Calu3 (cell line): ENCODE measurements around the gene JAG1. TPM values are rescaled to one million over a fixed set of nuclear protein-coding genes. Genes with fewer than 3 reads are reported as not detected.

Experiments used
- BruUV-seq: library from RNA; stranded (reverse); fragments of 400-500 nt; replicated peaks from 2 replicates; lab custom pipeline; 2021; lab: Mats Ljungman, UMichigan
- CTCF ChIA-PET: fragments of 300-600 bp; sonication (Branson Sonifier 250); formaldehyde crosslinking; loops from one replicate; lab custom pipeline; 2022; ENCODE audit warnings: antibody characterized with exemption; lab: Charles Lee
- DNase-seq: peaks from one replicate; pipeline ENCODE4 v3.0.0; 2022
- H3K27ac Mint-ChIP-seq: one replicate; pipeline ENCODE4 v1.8.0; 2022; ENCODE audit warnings: mixed read lengths; ENCODE audit not compliant: unreplicated experiment
- H3K27me3 Mint-ChIP-seq: one replicate; pipeline ENCODE4 v1.8.0; 2022; ENCODE audit warnings: mixed read lengths; ENCODE audit not compliant: unreplicated experiment
- H3K36me3 Mint-ChIP-seq: one replicate; pipeline ENCODE4 v1.8.0; 2022; ENCODE audit warnings: mild to moderate bottlenecking, moderate library complexity, mixed read lengths; ENCODE audit not compliant: insufficient read depth, unreplicated experiment
- H3K4me1 Mint-ChIP-seq: one replicate; pipeline ENCODE4 v1.8.0; 2022; ENCODE audit warnings: mild to moderate bottlenecking, low read depth, mixed read lengths; ENCODE audit not compliant: unreplicated experiment
- H3K4me3 Mint-ChIP-seq: one replicate; pipeline ENCODE4 v1.8.0; 2022; ENCODE audit warnings: mild to moderate bottlenecking, low read depth, moderate library complexity, mixed read lengths; ENCODE audit not compliant: unreplicated experiment
- H3K9me3 Mint-ChIP-seq: one replicate; pipeline ENCODE4 v1.8.0; 2022; ENCODE audit warnings: low read depth, mixed read lengths; ENCODE audit not compliant: unreplicated experiment
- intact Hi-C: fragments of 100-400 bp; cut with micrococcal nuclease; formaldehyde crosslinking; loops from one replicate; pipeline ENCODE4 v1.10.0; 2022; ENCODE audit not compliant: unreplicated experiment
- total RNA-seq: library from RNA; stranded (reverse); gene quantifications from 2 replicates; pipeline ENCODE4 v1.2.3, GENCODE V29; 2022
- TF ChIP-seq, protein P1 (sequence below): fragments of 200-600 bp; IDR thresholded peaks from one replicate; pipeline ENCODE4 v1.8.0; 2022; ENCODE audit warnings: antibody characterized with exemption; ENCODE audit not compliant: unreplicated experiment

The JAG1 gene
- total RNA-seq, 1 experiment from 2014 or later = 245 TPM

DNA sequence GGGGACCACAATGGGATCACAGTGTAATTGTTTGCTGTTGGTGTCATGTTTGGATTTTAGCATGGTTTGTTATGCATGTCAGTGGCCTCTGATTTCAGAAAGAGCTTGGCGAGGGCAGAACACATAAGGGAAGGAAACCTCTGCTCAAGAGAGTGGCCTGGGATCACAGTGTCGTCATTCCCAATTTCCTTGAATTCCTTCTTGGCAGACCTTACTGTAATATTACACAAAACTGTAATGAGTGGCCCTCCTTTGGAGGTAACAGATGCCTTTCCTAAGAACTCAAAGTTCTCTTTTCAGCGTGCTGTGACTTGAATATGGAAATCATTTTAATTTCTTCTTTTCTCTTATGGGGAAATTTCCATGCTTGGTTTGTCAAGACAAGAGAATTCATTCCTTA lies 46.9 kb downstream of the JAG1 start:
- H3K27ac Mint-ChIP-seq = no peak overlapping the region
- CTCF ChIA-PET = no interaction called here

DNA sequence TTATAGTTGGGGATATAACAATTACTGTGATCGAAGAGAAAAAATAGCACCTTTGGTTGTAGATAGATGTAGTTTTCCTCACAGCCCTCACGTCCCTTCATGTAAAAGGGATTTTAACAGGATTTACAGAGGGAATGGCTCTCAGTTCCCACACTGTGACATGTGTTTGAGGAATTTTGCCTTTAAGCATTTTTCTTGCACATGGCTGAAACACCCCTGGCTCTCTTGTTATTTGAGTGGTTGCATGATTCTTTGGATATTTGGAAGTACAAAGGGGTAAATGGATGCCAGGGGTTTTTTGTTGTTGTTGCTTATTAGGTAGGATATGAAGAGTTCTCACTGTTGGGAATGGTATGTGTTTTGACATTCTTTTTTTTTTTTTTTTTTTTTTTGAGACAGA lies 48.2 kb downstream of the JAG1 start:
- DNase-seq = no peak
- Mint-ChIP-seq H3K27me3 (no peaks in the 10 kb centered on the region), H3K4me1 (no peaks in the 10 kb centered on the region), H3K9me3 (no peaks in the 10 kb centered on the region), H3K36me3 (no peaks in the 10 kb centered on the region), H3K4me3 (no peak overlapping the region), H3K27ac (no peak overlapping the region)
- no TSS peak for BruUV-seq
- intact Hi-C loops = no loop called here
- TF ChIP-seq, protein P1, sequence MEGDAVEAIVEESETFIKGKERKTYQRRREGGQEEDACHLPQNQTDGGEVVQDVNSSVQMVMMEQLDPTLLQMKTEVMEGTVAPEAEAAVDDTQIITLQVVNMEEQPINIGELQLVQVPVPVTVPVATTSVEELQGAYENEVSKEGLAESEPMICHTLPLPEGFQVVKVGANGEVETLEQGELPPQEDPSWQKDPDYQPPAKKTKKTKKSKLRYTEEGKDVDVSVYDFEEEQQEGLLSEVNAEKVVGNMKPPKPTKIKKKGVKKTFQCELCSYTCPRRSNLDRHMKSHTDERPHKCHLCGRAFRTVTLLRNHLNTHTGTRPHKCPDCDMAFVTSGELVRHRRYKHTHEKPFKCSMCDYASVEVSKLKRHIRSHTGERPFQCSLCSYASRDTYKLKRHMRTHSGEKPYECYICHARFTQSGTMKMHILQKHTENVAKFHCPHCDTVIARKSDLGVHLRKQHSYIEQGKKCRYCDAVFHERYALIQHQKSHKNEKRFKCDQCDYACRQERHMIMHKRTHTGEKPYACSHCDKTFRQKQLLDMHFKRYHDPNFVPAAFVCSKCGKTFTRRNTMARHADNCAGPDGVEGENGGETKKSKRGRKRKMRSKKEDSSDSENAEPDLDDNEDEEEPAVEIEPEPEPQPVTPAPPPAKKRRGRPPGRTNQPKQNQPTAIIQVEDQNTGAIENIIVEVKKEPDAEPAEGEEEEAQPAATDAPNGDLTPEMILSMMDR = no peak
- CTCF ChIA-PET = interaction anchor here (0.5 kb wide), 1 partner anchor 443 kb away, joined by 5 read pairs; no protein-coding TSS in a partner anchor

More for the DNA sequence above, 46.9 kb downstream of the JAG1 start:
- H3K36me3 Mint-ChIP-seq = no peaks in the 10 kb centered on the region
- no peaks in the 10 kb centered on the region for H3K9me3 Mint-ChIP-seq
- TF ChIP-seq, protein P1 = no peak
- H3K27me3 Mint-ChIP-seq = no peaks in the 10 kb centered on the region
- H3K4me1 Mint-ChIP-seq = no peaks in the 10 kb centered on the region
- no peak overlapping the region for H3K4me3 Mint-ChIP-seq
- intact Hi-C loops = no loop called here
- DNase-seq = no peak
- no TSS peak for BruUV-seq

DNA sequence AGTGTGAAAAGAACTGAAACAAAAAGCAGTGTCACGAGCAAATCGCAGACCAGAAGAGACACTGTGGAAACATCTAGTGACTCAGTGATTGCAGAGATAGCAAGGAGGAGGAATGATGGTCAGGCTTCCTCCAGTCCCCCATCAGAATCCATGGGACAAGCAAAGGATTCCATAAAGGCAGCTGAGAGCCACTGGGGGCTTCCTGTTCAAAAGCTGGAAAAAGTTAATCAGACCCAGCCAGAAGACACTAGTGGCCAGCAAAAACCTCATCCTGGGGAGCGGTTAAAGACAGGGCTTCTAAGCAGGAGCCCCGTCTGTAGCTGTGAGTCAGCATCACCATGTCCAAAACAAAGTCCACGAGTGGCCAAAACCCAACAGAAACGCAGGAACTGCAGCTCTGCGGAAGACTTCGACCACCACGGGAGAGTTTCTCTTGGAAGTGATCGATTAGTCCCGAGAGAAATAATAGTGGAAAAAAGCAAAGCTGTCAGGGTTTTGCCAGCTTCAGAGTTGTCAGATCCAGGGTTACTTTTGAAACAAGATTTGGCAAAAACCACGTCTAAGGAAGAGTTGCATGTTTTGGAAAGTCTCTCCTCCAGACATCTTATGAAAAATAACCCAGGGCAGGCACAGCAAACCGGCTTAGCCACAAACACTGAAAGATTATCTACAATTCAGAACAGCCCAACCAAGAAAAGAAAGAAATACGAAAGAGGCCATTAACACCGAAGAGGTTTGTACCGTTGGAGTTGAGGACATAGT lies 51.0 kb downstream of the JAG1 start:
- DNase-seq = no peak
- H3K9me3 Mint-ChIP-seq = no peaks in the 10 kb centered on the region
- no TSS peak for BruUV-seq
- TF ChIP-seq, protein P1 = no peak
- H3K36me3 Mint-ChIP-seq = no peaks in the 10 kb centered on the region
- intact Hi-C loops = no loop called here
- H3K4me3 Mint-ChIP-seq = no peak overlapping the region
- CTCF ChIA-PET = interaction anchor here (0.6 kb wide), 1 partner anchor 1975 kb away, joined by 11 read pairs; no protein-coding TSS in a partner anchor
- no peaks in the 10 kb centered on the region for H3K27me3 Mint-ChIP-seq
- H3K4me1 Mint-ChIP-seq = no peaks in the 10 kb centered on the region
- no peak overlapping the region for H3K27ac Mint-ChIP-seq

DNA sequence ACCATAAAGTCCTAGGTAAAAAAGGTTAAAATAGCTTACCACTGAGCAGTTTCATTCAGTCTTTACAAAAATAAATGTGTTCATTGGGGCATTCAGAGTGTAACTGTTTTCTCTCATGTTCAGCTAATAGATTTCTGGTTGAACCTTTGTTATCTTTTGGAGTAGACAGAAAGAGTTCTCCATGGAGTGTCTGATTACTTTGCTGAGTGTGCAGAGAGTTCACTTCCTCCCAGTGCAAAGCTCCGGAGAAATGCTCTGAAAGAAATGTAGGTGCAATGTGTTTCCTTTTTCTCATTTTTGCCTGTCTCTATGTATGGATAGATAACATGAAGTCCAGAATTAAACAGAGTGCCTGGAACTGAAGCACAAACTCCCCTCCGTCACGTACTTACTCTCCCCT lies 52.6 kb downstream of the JAG1 start:
- H3K9me3 Mint-ChIP-seq = peaks cover 3% of the 10 kb centered on the region
- no peaks in the 10 kb centered on the region for H3K36me3 Mint-ChIP-seq
- no peak for DNase-seq
- TF ChIP-seq, protein P1 = no peak
- CTCF ChIA-PET = no interaction called here
- BruUV-seq = no TSS peak
- H3K27me3 Mint-ChIP-seq = no peaks in the 10 kb centered on the region
- intact Hi-C loops = no loop called here
- no peak overlapping the region for H3K27ac Mint-ChIP-seq
- no peaks in the 10 kb centered on the region for H3K4me1 Mint-ChIP-seq
- no peak overlapping the region for H3K4me3 Mint-ChIP-seq
